Measurements from ENCODE around the gene ARHGAP10. TPM values are rescaled to one million over a fixed set of nuclear protein-coding genes. Genes with fewer than 3 reads are reported as not detected.

ARHGAP10 gene
- total and polyA plus RNA-seq, 2 donors (not counting 1 experiment from before 2014, with no cell fraction given): 0.10 to 0.34 TPM

GRCh38 chr4:147768113-147768512, 36.2 kb downstream of the ARHGAP10 start:
- Mint-ChIP-seq H3K27me3 (no peaks in the 10 kb centered on the region), H3K9me3 (ENCODE audit: insufficient read depth) (no peaks in the 10 kb centered on the region), H3K4me3 (no peak overlapping the region), H3K27ac (no peak overlapping the region), H3K4me1 (no peaks in the 10 kb centered on the region)
- no peak overlapping the region for H3K4me2 ChIP-seq (replicated peaks; ENCODE audit: low read depth, low read length, poor library complexity, severe bottlenecking)
- WGBS (ENCODE audit: insufficient coverage): no CpG with 5 or more reads among the region's 4 CpGs
- ATAC-seq (ENCODE audit: low read depth) (no peak), DNase-seq (no peak)
- intact Hi-C loops (cut with micrococcal nuclease): no loop called here
- POLR2A ChIA-PET: no interaction called here
- H3K4me3 ChIP-seq (ENCODE audit: control extremely low read depth in 1 of 5, extremely low read depth in 1 of 5, insufficient read depth in 1 of 5, low read depth in 2 of 5, low read length in 4 of 5): no peak overlapping the region
- H3K9me3 ChIP-seq (ENCODE audit: control extremely low read depth in 1 of 3, control insufficient read depth in 2 of 3, insufficient read depth in 1 of 3, low read length in 2 of 3): no peaks in the 10 kb centered on the region
- CTCF ChIA-PET: no interaction called here
- TF ChIP-seq EZH2 (IDR thresholded peaks at IDR 0.05; ENCODE audit: borderline replicate concordance, insufficient read depth, low read depth, low read length, poor library complexity, severe bottlenecking) (no peak), CTCF (IDR thresholded peaks at IDR 0.05) (no peak)
- H3K27ac ChIP-seq (ENCODE audit: low read length in 2 of 2): no peak overlapping the region
- no peaks in the 10 kb centered on the region for H3K79me2 ChIP-seq (ENCODE audit: control insufficient read depth, insufficient read depth, low read length)
- no peaks in the 10 kb centered on the region for H3K4me1 ChIP-seq (ENCODE audit: control insufficient read depth in 2 of 2, insufficient read depth in 2 of 2, low read length in 2 of 2)
- no peaks in the 10 kb centered on the region for H3K27me3 ChIP-seq (replicated peaks in 1 of 4; ENCODE audit: control extremely low read depth in 1 of 4, control insufficient read depth in 3 of 4, insufficient read depth in 4 of 4, low read length in 3 of 4)
- no peaks in the 10 kb centered on the region for H4K20me1 ChIP-seq (ENCODE audit: control insufficient read depth, insufficient read depth, low read length, poor library complexity, severe bottlenecking)
- H2AFZ ChIP-seq (ENCODE audit: insufficient read depth, low read depth, low read length, poor library complexity, severe bottlenecking): no peak overlapping the region
- no peaks in the 10 kb centered on the region for H3K36me3 ChIP-seq (replicated peaks in 1 of 2; ENCODE audit: control extremely low read depth in 1 of 2, control insufficient read depth in 1 of 2, extremely low read depth in 1 of 2, insufficient read depth in 2 of 2, low read length in 1 of 2)
- no peak overlapping the region for H3K9ac ChIP-seq (ENCODE audit: low read length)

DNA sequence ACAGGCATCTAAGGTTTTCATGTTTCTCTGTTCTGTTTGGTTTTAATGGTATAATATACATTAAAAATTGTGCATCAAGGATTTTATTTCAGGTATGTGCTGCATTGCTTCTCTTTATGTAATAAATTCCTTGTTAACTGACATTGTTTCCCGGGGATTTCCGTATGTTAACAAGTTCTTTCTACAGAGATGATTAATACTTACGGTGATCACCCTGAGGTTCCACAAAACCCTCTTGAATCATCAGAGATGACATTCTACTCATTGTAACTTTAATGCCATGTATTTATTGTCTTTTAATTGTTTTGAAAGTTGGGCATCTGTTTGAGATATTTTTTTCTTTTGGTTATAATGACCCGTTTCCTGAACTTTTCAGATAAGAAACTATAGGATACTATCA, 37.5 kb downstream of the ARHGAP10 start:
- H3K79me2 ChIP-seq (ENCODE audit: control insufficient read depth, insufficient read depth, low read length): no peaks in the 10 kb centered on the region
- Mint-ChIP-seq H3K4me1 (no peaks in the 10 kb centered on the region), H3K4me3 (no peak overlapping the region), H3K27me3 (no peaks in the 10 kb centered on the region), H3K27ac (no peak overlapping the region), H3K9me3 (ENCODE audit: insufficient read depth) (no peaks in the 10 kb centered on the region)
- CTCF ChIA-PET: no interaction called here
- H4K20me1 ChIP-seq (ENCODE audit: control insufficient read depth, insufficient read depth, low read length, poor library complexity, severe bottlenecking): no peaks in the 10 kb centered on the region
- no peaks in the 10 kb centered on the region for H3K9me3 ChIP-seq (ENCODE audit: control extremely low read depth in 1 of 3, control insufficient read depth in 2 of 3, insufficient read depth in 1 of 3, low read length in 2 of 3)
- no peaks in the 10 kb centered on the region for H3K4me1 ChIP-seq (ENCODE audit: control insufficient read depth in 2 of 2, insufficient read depth in 2 of 2, low read length in 2 of 2)
- intact Hi-C loops (cut with micrococcal nuclease): no loop called here
- H3K9ac ChIP-seq (ENCODE audit: low read length): no peak overlapping the region
- no peak for TF ChIP-seq EZH2 (IDR thresholded peaks at IDR 0.05; ENCODE audit: borderline replicate concordance, insufficient read depth, low read depth, low read length, poor library complexity, severe bottlenecking)
- no peak for TF ChIP-seq CTCF (IDR thresholded peaks at IDR 0.05)
- no peaks in the 10 kb centered on the region for H3K27me3 ChIP-seq (replicated peaks in 1 of 4; ENCODE audit: control extremely low read depth in 1 of 4, control insufficient read depth in 3 of 4, insufficient read depth in 4 of 4, low read length in 3 of 4)
- POLR2A ChIA-PET: no interaction called here
- WGBS (ENCODE audit: insufficient coverage): no CpG with 5 or more reads among the region's 4 CpGs
- H3K36me3 ChIP-seq (replicated peaks in 1 of 2; ENCODE audit: control extremely low read depth in 1 of 2, control insufficient read depth in 1 of 2, extremely low read depth in 1 of 2, insufficient read depth in 2 of 2, low read length in 1 of 2): no peaks in the 10 kb centered on the region
- ATAC-seq (ENCODE audit: low read depth): no peak
- H3K4me2 ChIP-seq (replicated peaks; ENCODE audit: low read depth, low read length, poor library complexity, severe bottlenecking): no peak overlapping the region
- no peak for DNase-seq
- H3K27ac ChIP-seq (ENCODE audit: low read length in 2 of 2): no peak overlapping the region
- no peak overlapping the region for H3K4me3 ChIP-seq (ENCODE audit: control extremely low read depth in 1 of 5, extremely low read depth in 1 of 5, insufficient read depth in 1 of 5, low read depth in 2 of 5, low read length in 4 of 5)
- no peak overlapping the region for H2AFZ ChIP-seq (ENCODE audit: insufficient read depth, low read depth, low read length, poor library complexity, severe bottlenecking)

All from B cell (primary cell).